HG03442 (cell line): ENCODE results near the gene LCA5L.

ENCODE experiments used
- ATAC-seq: cut with Tn5 transposase; IDR thresholded peaks from one replicate; pipeline ENCODE4 v1.9.1; 2021; ENCODE audit warnings: mild to moderate bottlenecking, moderate library complexity; ENCODE audit not compliant: unreplicated experiment

Gene LCA5L

GRCh38 chr21:39445321-39446269 lies at the start of gene LCA5L:
Gene LCA5L (minus strand): TSS chr21:39445778. CDS start chr21:39428493, 17,285 bp downstream.
- peak; percentile 90 for ATAC-seq

GRCh38 chr21:39489380-39489924 lies 43.9 kb upstream of the LCA5L start:
- ATAC-seq: no peak

GRCh38 chr21:39484711-39485276 lies 39.2 kb upstream of the LCA5L start:
- ATAC-seq: no peak

GRCh38 chr21:39483917-39484316 lies 38.3 kb upstream of the LCA5L start:
- no peak for ATAC-seq

GRCh38 chr21:39481886-39482285 lies 36.3 kb upstream of the LCA5L start:
- ATAC-seq: no peak

- no peak for ATAC-seq
Measured at GRCh38 chr21:39480271-39480670, 34.7 kb upstream of the LCA5L start.

GRCh38 chr21:39479814-39480182 lies 34.2 kb upstream of the LCA5L start:
- ATAC-seq: no peak

- ATAC-seq: no peak
Measured at GRCh38 chr21:39479164-39479813, 33.7 kb upstream of the LCA5L start.

GRCh38 chr21:39474611-39475010 lies 29.0 kb upstream of the LCA5L start:
- no peak for ATAC-seq

GRCh38 chr21:39472786-39473185 lies 27.2 kb upstream of the LCA5L start:
- no peak for ATAC-seq

- no peak for ATAC-seq
Measured at GRCh38 chr21:39471598-39471997, 26.0 kb upstream of the LCA5L start.

GRCh38 chr21:39468559-39468958 lies 23.0 kb upstream of the LCA5L start:
- ATAC-seq: no peak

- ATAC-seq: no peak
Measured at GRCh38 chr21:39467746-39468145, 22.2 kb upstream of the LCA5L start.

- ATAC-seq: no peak
Measured at GRCh38 chr21:39466584-39466983, 21.0 kb upstream of the LCA5L start.

- ATAC-seq: no peak
Measured at GRCh38 chr21:39463308-39463707, 17.7 kb upstream of the LCA5L start.

GRCh38 chr21:39461419-39461818 lies 15.8 kb upstream of the LCA5L start:
- ATAC-seq: peak; percentile 58

GRCh38 chr21:39456665-39457064 lies 11.1 kb upstream of the LCA5L start:
- no peak for ATAC-seq

GRCh38 chr21:39454949-39455668 lies 9.5 kb upstream of the LCA5L start:
- no peak for ATAC-seq

- no peak for ATAC-seq
Measured at GRCh38 chr21:39453571-39454179, 8.1 kb upstream of the LCA5L start.

GRCh38 chr21:39452970-39453342 lies 7.4 kb upstream of the LCA5L start:
- no peak for ATAC-seq
